GM13976 (cell line): ENCODE results near the gene SERBP1.

ENCODE experiments used
- DNase-seq: peaks from one replicate; pipeline ENCODE4 v3.0.0; 2012; ENCODE audit warnings: low spot score
- CTCF ChIP-seq: IDR thresholded peaks from 2 replicates; pipeline ENCODE4 v1.5.1; 2012; ENCODE audit warnings: borderline replicate concordance, mild to moderate bottlenecking; ENCODE audit not compliant: insufficient read depth; ENCODE audit errors: extremely low read depth, missing control alignments, control extremely low read depth
- in situ Hi-C: fragments of 300-500 bp; cut with MboI; formaldehyde crosslinking; loops from one replicate; pipeline ENCODE4 v1.12.0; 2022; ENCODE audit warnings: low sequenced_read_pairs, mixed read lengths, inconsistent platforms; ENCODE audit not compliant: unreplicated experiment

Gene SERBP1

DNA sequence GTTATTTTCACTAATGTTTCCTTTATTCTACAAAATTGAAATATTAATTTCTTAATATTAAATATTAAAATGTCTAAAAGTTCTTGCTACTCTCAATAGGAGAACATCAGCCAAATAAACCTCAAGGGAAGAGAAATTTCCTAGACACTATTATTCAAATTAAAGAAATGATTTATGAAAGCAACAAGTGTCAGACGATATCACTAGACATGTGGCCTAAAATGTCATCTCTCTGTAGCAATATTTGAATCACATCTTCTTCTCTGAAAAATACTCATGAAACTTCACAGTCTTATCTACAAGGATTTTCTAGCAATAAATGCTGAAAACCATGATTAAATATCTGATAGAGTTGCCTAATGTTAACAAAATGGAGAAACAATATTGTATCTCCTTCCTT is 2.5 kb upstream of the SERBP1 start:
- TF ChIP-seq CTCF = no peak
- no peak for DNase-seq

DNA sequence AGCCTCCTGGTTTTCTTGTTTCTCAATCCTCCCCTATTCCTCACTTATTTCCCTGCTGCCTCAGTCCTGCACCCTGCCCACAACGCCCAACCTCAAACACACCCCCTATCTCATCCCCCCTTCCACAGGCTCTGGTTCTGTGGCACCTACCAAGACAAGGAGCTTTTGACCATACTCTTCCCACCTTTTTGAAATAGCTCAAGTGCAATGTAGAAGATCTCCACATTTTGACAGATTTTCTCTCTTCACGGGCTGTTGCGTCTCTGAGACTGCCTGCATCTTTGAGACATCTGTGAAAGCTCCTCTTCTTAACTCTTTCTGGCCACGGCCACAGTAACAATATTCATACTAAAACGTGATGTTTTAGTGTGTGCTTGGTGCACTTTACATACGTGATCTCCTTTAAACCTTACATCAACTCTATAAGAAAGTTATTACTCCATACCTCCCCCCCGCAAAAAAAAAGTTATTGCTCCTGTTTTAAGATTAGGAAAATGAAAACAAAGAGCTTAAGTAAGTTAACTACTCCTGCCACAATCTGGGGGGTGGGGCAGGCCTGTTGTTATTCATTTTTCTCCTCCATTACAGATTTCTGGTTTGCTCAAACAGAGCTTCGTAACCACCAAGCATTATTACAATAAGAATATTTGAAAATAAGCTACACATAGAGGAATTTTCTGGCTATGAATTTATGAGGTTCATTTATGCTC is 1.8 kb upstream of the SERBP1 start:
- in situ Hi-C loops = no loop called here
- DNase-seq = no peak
- no peak for TF ChIP-seq CTCF

More for the DNA sequence above, 2.5 kb upstream of the SERBP1 start:
- in situ Hi-C loops = no loop called here

DNA sequence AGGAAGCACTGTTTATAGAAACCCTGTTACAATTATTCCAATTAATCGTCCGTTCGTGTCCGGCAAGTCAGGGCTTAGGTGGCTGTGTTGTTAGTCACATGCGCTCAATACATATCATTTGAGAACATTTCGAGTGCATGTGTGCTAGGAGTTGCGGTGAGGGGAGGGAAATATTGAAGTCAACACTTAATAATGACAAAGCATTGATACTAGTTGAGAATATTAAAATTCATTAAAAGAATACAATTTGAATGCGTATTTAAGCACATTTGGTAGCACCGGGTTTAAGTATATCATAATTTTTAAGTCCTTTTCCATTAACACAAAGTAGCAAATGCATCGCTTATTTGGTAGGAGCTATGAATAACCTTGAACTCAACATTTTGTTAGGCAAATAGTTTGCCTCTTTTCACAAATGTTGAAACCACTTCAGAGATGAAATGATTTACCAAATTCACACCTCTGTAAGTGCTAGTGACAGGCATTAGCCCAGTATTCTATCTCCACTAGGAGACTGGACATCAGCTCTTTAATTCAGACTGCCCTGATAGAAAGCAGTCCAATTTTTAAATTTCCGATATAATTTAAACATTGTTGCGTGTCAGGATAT is 1.1 kb upstream of the SERBP1 start:
- no peak for TF ChIP-seq CTCF
- no peak for DNase-seq
- in situ Hi-C loops = no loop called here

DNA sequence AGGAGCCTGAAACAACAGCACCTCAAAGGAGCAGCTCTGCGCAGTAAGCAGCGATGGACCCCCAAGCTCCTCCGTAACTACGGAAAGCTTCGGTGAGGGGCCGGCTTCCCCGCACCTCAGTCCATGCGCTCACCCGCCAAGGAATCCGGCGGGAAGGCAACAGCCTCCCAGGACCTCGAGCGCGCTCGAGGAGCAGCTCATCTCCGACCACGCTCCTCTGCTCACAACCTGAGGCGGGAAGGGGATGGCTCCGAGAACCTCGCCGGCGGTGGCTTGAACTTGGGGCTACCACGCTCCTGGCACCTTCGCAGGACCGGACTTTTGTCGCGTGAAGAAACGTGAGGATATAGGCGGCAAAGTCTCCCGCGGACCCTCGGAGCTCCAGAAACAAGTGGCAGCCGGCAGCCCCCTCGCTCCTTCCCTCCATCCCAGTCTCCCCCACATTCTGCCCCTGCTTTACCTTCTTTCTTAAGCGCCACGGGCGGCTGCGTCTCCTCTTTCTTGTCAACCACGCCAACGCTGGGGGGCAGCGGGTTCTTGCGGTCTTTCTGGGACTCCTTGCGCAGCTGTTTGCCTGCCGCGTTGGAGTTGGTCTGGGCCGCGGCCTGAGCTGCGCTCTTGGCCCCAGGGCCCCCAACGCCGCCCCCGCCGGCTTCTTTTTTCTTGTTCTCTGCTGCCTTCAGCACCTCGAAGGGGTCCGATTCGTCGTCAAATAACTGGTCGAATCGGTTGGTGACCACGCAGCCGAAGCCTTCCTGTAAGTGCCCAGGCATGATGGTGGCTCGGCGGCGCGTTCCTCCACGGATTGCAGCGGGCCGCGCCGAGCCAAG is 459 bp downstream of the SERBP1 start:
- in situ Hi-C loops = no loop called here
- no peak for DNase-seq
- TF ChIP-seq CTCF = no peak

- in situ Hi-C loops = no loop called here
- TF ChIP-seq CTCF = no peak
- no peak for DNase-seq
Observed at GRCh38 chr1:67429011-67429527, 1.1 kb downstream of the SERBP1 start.

DNA sequence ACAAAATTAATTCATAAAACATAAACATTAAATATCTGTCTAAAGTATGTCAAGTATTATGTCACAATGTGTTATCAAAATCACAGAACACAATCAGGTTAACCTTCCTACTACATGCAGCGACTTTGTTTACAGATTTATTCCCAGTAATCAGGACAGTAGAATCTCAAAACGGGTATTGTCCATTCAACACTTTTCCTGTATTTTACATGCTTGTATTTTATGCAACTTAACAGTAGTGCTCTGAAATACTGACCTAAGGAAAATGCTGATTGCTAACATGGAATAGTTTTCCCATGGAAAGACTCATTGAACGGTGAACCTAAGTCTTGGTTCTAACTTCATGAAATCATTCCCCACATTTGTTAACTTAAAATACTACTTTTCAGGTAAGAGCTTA is 2.3 kb downstream of the SERBP1 start:
- no peak for TF ChIP-seq CTCF
- no peak for DNase-seq
- in situ Hi-C loops = no loop called here
